Neuron (in vitro differentiated cells): Measurements from ENCODE around the gene CNST.
"Not testable (repeated sequence)": the region's sequence is repeated elsewhere in the genome, so short reads cannot be mapped to it uniquely, and the experiment has no call there.

Source experiments
- H2AFZ ChIP-seq: one replicate; pipeline ENCODE4 v1.6.1; 2013; ENCODE audit warnings: low read depth, mild to moderate bottlenecking, inconsistent platforms, low read length, moderate library complexity
- H3K27me3 ChIP-seq: one replicate; pipeline ENCODE4 v1.6.1; 2013; ENCODE audit warnings: low read length; ENCODE audit not compliant: insufficient read depth
- H3K36me3 ChIP-seq: one replicate; pipeline ENCODE4 v1.6.1; 2013; ENCODE audit warnings: low read length; ENCODE audit not compliant: insufficient read depth
- H3K4me1 ChIP-seq: one replicate; pipeline ENCODE4 v1.6.1; 2013; ENCODE audit warnings: low read length; ENCODE audit not compliant: insufficient read depth
- H3K4me3 ChIP-seq: 2 replicates; pipeline ENCODE4 v1.5.1; 2013; ENCODE audit warnings: mild to moderate bottlenecking, low read length, moderate library complexity
- H3K9me3 ChIP-seq: one replicate; pipeline ENCODE4 v1.6.1; 2013; ENCODE audit warnings: low read length

CNST gene

DNA sequence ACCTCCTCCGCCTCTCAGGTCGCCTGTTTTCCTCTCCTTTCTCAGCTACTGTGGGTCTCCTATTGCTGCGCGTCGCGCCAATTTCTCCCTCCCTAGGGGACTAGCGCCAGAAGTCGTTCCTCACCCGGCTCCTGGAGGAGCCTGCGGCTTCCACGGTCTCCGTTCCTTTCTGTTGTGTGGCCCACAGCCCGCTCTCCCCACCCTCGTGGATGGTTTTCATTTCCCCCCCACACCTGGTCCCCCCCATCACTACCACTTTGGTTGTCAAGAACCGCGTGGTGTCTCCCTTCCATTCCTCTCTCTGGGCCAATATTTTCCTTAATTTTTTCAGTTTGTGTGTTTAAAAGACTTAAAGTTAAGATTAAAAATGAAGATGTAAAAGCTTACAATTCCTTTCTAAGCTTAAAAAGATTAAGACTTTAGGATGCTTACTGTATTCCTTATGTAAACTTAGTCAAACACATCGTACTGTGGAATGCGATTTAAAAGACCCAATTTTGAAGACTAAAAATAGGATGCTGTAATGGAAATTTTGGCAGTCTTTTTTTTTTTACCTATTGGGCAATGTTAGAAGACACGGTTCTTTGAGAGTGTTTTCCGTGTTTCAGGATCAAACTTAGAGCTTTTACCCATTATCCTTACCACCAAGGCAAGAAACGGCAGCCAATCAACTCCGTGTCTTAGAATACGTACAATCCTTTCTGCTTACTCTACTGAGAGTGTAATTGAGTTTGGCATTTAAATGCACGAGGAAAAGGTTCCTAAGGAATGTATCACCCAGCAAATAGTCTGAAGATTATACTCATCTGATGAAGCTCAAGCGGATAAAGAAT is 773 bp downstream of the CNST start:
- H3K4me1 ChIP-seq: peaks cover 14% of the 10 kb centered on the region
- H3K27me3 ChIP-seq: no peaks in the 10 kb centered on the region
- H3K4me3 ChIP-seq: peak overlapping the region; percentile 98
- H3K36me3 ChIP-seq: peaks cover 12% of the 10 kb centered on the region
- no peaks in the 10 kb centered on the region for H3K9me3 ChIP-seq
- H2AFZ ChIP-seq: peak overlapping the region; percentile 82

DNA sequence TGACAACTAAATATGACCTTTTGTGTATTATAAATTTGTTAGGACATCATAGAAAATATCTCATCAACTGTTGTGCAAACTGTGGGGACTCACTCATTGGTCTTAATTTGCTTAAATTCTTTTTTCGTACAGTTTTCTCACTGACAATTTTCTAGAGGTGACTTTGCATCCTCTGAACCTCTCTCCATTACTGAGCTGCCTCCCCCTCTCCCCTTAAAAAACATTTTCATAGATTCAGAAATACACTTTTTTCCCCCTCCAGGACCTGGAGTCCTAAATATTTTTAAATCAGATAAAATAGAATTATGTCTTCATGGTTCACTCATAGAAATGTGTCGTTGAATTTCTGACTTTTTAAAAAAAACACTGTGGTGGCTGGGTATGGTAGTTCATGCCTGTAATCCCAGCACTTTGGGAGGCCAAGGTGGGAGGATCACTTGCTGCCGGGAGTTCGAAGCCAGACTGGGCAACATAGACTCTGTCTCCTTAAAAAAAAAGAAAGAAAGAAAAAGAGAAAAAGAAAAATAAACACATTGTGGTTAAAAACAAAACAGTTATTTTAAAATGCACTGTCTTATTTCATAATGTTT is 1.5 kb downstream of the CNST start:
- peak overlapping the region; percentile 98 for H3K4me3 ChIP-seq
- H3K4me1 ChIP-seq: peaks cover 14% of the 10 kb centered on the region
- no peaks in the 10 kb centered on the region for H3K9me3 ChIP-seq
- H3K27me3 ChIP-seq: no peaks in the 10 kb centered on the region
- H2AFZ ChIP-seq: peak overlapping the region; percentile 82
- peaks cover 7% of the 10 kb centered on the region for H3K36me3 ChIP-seq

GRCh38 chr1:246569248-246570238 is 3.3 kb downstream of the CNST start:
- H3K4me1 ChIP-seq: peaks cover 13% of the 10 kb centered on the region
- H2AFZ ChIP-seq: no peak overlapping the region
- no peaks in the 10 kb centered on the region for H3K27me3 ChIP-seq
- H3K9me3 ChIP-seq: no peaks in the 10 kb centered on the region
- H3K36me3 ChIP-seq: no peaks in the 10 kb centered on the region
- no peak overlapping the region for H3K4me3 ChIP-seq

GRCh38 chr1:246571309-246571708 is 5.1 kb downstream of the CNST start:
- H3K4me1 ChIP-seq, H2AFZ ChIP-seq, H3K9me3 ChIP-seq, H3K27me3 ChIP-seq, H3K4me3 ChIP-seq, H3K36me3 ChIP-seq: not testable (repeated sequence)

DNA sequence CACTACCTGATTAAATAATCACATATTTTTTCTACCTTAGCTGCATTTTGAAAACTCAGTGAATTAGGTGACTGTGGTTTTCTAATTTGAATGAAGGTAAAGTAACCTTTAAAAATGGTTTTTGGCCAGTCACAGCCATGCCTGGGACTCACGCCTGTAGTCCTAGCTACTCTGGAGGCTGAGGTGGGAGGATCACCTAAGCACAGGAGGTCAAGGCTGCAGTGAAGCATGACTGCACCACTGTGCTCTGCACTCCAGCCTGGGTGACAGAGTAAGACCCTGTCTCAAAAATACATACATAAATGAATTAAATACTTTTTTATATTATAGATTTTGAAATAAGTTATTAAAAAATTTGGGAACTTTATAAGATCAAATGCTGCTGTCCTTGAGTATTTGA is 5.7 kb downstream of the CNST start:
- no peaks in the 10 kb centered on the region for H3K36me3 ChIP-seq
- no peak overlapping the region for H3K4me3 ChIP-seq
- H2AFZ ChIP-seq: no peak overlapping the region
- H3K27me3 ChIP-seq: no peaks in the 10 kb centered on the region
- H3K4me1 ChIP-seq: peaks cover 5% of the 10 kb centered on the region
- no peaks in the 10 kb centered on the region for H3K9me3 ChIP-seq

- no peak overlapping the region for H3K4me3 ChIP-seq
- H3K9me3 ChIP-seq: no peaks in the 10 kb centered on the region
- H3K4me1 ChIP-seq: peaks cover 2% of the 10 kb centered on the region
- no peaks in the 10 kb centered on the region for H3K27me3 ChIP-seq
- H2AFZ ChIP-seq: no peak overlapping the region
- no peaks in the 10 kb centered on the region for H3K36me3 ChIP-seq
Observed at GRCh38 chr1:246572785-246573184, 6.5 kb downstream of the CNST start.

- H3K9me3 ChIP-seq: no peaks in the 10 kb centered on the region
- no peak overlapping the region for H2AFZ ChIP-seq
- H3K4me1 ChIP-seq: peaks cover under 1% of the 10 kb centered on the region
- H3K4me3 ChIP-seq: no peak overlapping the region
- no peaks in the 10 kb centered on the region for H3K27me3 ChIP-seq
- no peaks in the 10 kb centered on the region for H3K36me3 ChIP-seq
Observed at GRCh38 chr1:246573491-246573890, 7.2 kb downstream of the CNST start.

- H3K27me3 ChIP-seq: no peaks in the 10 kb centered on the region
- no peaks in the 10 kb centered on the region for H3K4me1 ChIP-seq
- no peak overlapping the region for H2AFZ ChIP-seq
- H3K4me3 ChIP-seq: no peak overlapping the region
- no peaks in the 10 kb centered on the region for H3K36me3 ChIP-seq
- H3K9me3 ChIP-seq: no peaks in the 10 kb centered on the region
Observed at GRCh38 chr1:246576709-246577032, 10.4 kb downstream of the CNST start.

DNA sequence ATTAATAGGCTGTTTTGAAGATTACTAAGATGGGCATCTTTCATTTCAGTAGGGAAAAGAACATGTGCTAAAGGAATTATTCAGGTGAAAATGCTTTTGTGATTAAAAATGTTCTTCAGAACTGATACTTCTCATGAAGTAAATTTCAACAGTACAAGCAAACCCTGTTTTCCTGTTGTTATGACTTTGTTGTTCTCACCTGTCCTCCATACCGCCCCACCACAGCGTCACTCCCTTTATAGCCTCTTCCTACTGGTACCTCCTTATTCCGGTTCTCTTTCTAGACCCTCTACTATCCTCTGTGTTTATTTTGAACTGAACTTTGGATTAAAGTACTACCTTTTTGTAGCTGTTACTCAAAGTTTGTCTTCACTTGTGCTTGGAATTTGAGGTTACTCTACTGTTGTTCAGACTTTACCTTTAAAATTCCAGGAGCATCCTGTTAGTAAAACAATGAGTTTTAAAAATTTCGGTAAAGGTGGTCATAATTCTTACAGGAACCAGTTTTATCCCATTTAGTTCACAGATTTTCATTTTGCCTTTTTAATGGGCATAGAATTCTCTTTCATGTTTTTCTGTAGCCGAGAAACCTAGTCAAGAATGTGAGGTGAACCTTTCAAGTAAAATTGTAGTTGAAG is 10.9 kb downstream of the CNST start:
- Histone ChIP-seq H2AFZ (no peak overlapping the region), H3K4me1 (no peaks in the 10 kb centered on the region), H3K36me3 (no peaks in the 10 kb centered on the region), H3K4me3 (no peak overlapping the region), H3K27me3 (no peaks in the 10 kb centered on the region), H3K9me3 (no peaks in the 10 kb centered on the region)

DNA sequence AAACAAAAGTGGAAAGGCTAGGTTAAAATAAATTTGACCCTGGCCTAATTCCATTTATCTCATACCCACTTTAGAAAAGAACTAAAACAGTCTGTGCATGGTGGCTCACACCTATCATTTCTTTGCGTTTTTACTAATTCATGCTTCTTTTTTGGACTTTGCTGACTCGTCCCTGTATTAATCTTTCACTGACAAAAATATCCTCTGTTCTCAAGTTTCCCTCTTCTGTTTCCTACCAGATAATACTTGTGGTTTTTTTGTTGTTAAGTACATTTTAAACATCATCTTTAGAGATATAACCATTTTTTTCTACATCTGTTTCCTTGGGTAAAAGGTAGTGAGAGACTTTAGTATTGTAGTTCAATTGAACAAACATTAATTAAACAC is 11.5 kb downstream of the CNST start:
- Histone ChIP-seq H3K4me1 (no peaks in the 10 kb centered on the region), H3K27me3 (no peaks in the 10 kb centered on the region), H3K9me3 (no peaks in the 10 kb centered on the region), H3K36me3 (no peaks in the 10 kb centered on the region), H3K4me3 (no peak overlapping the region), H2AFZ (no peak overlapping the region)

DNA sequence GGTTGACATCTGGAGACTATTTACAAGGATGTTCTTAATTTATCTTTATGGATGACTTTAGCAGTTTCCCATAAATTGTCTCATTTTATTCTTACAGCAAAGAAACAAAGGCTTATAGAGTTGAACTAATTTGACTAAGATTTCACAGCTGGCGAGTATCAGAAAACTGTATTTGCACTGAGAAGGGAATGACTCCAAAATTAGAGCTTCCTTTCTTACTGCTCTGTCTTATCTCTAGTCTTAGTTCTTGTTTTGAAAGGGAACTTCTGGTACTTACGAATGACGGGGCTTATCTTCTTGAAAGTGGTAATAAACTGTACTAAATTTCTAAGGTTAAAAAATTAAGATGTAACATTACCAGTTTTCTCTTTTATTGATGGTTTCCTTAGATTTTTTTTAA is 13.6 kb downstream of the CNST start:
- H3K4me3 ChIP-seq: no peak overlapping the region
- no peaks in the 10 kb centered on the region for H3K4me1 ChIP-seq
- H3K27me3 ChIP-seq: no peaks in the 10 kb centered on the region

DNA sequence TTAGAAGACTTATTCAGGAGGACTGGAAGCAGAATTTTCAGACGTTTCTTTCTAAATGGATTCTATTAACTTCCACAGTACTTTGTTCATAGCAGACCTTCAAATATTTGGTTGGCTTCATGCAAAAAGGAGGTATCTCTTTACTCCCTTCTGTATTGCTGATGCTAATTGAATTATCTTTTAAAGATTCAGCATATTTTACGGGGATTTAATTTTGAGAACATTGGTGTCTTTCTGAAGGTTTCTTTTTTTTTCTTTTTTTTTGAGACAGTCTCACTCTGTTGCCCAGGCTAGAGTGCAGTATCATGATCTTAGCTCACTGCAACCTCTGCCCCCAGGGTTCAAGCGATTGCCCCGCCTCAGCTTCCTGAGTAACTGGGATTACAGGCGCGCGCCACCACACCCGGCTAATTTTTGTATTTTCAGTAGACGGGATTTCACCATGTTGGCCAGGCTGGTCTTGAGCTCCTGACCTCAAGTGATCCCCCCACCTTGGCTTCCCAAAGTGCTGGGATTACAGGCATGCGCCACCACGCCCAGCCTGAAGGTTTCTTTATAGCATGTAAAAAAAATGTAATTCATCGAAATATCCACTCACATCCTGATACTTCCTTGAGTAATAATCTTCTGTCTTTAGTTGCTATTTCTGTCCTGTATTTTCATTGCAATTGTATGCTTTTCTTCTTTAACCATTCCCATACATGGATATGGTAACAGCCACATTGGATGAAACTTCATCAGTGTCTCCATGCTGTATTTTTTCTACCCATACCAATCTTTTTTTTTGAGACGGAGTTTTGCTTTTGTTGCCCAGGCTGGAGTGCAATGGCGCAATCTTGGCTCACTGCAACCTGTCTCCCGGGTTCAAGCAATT is 14.5 kb downstream of the CNST start:
- no peak overlapping the region for H2AFZ ChIP-seq
- H3K4me1 ChIP-seq: no peaks in the 10 kb centered on the region
- no peaks in the 10 kb centered on the region for H3K9me3 ChIP-seq
- no peaks in the 10 kb centered on the region for H3K36me3 ChIP-seq
- no peak overlapping the region for H3K4me3 ChIP-seq
- H3K27me3 ChIP-seq: no peaks in the 10 kb centered on the region

More for the DNA sequence above, 13.6 kb downstream of the CNST start:
- Histone ChIP-seq H3K36me3 (no peaks in the 10 kb centered on the region), H3K9me3 (no peaks in the 10 kb centered on the region), H2AFZ (no peak overlapping the region)
